PFSK-1 (cell line): ENCODE measurements around the gene THOC6.

ENCODE experiments used
- POLR2AphosphoS5 ChIP-seq: IDR thresholded peaks from 2 replicates; pipeline ENCODE4 v1.6.1; 2012; ENCODE audit warnings: low read depth, mild to moderate bottlenecking, control low read depth, low read length, moderate library complexity
- SIN3A ChIP-seq: IDR thresholded peaks from 2 replicates; pipeline ENCODE4 v1.6.1; 2012; ENCODE audit warnings: mild to moderate bottlenecking, low read length, moderate library complexity, borderline replicate concordance; ENCODE audit not compliant: insufficient read depth
- TAF1 ChIP-seq: IDR thresholded peaks from 2 replicates; pipeline ENCODE4 v1.6.1; 2012; ENCODE audit warnings: low read length, control low read depth, borderline replicate concordance; ENCODE audit not compliant: insufficient read depth

GRCh38 chr16:2987833-2988232, 36.0 kb upstream of the THOC6 start:
- TF ChIP-seq SIN3A (no peak), POLR2AphosphoS5 (no peak), TAF1 (no peak)
